ENCODE measurements around the gene MT1G.

DNA sequence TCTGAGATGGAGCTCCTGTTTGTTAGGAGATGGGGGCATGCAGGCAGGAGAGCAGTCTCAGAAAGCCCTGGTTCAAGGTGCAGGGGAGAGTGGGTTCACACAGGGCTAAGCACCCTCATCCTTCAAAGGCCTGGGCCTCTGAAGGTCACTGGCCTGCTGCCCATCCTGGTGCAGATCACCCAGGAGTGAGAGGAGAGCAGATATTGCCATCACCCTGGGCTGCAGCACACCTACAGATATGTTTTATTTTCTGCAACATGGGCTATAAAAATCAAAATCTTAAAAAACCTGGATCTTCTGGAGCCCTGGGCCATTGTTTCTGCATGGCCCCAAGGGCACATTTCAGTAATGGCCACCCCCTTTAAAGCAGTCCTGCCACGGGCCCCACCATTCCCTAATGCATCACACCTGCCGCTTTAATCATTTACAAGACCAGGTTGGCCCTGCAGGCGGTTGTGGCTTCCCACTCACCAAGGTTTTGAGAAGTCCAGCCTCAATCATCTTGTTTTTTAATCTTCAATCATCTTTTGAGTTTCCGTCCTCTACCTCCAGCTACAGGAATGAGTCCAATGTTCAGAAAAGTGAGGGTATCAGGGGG is 41.7 kb upstream of the MT1G start:
- TF ChIP-seq POLR2AphosphoS5 (IDR thresholded peaks at IDR 0.05) = no peak
- TF ChIP-seq, protein P1, sequence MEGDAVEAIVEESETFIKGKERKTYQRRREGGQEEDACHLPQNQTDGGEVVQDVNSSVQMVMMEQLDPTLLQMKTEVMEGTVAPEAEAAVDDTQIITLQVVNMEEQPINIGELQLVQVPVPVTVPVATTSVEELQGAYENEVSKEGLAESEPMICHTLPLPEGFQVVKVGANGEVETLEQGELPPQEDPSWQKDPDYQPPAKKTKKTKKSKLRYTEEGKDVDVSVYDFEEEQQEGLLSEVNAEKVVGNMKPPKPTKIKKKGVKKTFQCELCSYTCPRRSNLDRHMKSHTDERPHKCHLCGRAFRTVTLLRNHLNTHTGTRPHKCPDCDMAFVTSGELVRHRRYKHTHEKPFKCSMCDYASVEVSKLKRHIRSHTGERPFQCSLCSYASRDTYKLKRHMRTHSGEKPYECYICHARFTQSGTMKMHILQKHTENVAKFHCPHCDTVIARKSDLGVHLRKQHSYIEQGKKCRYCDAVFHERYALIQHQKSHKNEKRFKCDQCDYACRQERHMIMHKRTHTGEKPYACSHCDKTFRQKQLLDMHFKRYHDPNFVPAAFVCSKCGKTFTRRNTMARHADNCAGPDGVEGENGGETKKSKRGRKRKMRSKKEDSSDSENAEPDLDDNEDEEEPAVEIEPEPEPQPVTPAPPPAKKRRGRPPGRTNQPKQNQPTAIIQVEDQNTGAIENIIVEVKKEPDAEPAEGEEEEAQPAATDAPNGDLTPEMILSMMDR (IDR thresholded peaks at IDR 0.05) = no peak
